ENCODE data around the gene MED12. TPM values are rescaled to one million over a fixed set of nuclear protein-coding genes. Genes with fewer than 3 reads are reported as not detected.

MED12 gene
- total RNA-seq, 2 donors from 2014 or later = 22.9 to 48.8 TPM

DNA sequence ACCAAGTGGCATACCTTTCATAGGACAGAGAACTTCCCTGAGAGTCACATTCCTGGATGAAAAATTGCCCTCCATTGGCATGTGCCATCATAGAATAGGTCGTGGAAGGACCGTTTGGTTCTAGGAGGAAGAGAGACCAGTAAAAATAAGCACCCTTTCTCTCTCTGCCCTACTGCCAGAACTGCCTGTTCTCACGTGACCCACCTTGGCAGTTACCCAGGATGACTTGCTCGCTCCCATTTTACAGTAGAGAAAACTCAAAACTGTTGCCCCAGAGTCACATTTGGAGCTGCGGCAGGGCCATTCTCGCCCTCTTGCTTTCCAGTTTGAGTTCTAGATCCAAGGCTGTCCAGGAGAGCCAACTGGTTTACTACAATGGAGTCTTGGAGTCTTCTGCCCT, 25.1 kb downstream of the MED12 start:
- no peaks in the 10 kb centered on the region for H3K36me3 ChIP-seq
- no peaks in the 10 kb centered on the region for H3K9me3 ChIP-seq
- H3K4me3 ChIP-seq = no peak overlapping the region
- H3K27me3 ChIP-seq (replicated peaks; ENCODE audit: insufficient read depth) = no peaks in the 10 kb centered on the region
- H3K4me1 ChIP-seq (ENCODE audit: control insufficient read depth in 1 of 2, low read depth in 2 of 2) = peaks cover 0 to 7% of the 10 kb centered on the region in 2 donors
- ATAC-seq (ENCODE audit: insufficient number of reproducible peaks, low FRiP score, low read depth) = no peak
- TF ChIP-seq, protein P1, sequence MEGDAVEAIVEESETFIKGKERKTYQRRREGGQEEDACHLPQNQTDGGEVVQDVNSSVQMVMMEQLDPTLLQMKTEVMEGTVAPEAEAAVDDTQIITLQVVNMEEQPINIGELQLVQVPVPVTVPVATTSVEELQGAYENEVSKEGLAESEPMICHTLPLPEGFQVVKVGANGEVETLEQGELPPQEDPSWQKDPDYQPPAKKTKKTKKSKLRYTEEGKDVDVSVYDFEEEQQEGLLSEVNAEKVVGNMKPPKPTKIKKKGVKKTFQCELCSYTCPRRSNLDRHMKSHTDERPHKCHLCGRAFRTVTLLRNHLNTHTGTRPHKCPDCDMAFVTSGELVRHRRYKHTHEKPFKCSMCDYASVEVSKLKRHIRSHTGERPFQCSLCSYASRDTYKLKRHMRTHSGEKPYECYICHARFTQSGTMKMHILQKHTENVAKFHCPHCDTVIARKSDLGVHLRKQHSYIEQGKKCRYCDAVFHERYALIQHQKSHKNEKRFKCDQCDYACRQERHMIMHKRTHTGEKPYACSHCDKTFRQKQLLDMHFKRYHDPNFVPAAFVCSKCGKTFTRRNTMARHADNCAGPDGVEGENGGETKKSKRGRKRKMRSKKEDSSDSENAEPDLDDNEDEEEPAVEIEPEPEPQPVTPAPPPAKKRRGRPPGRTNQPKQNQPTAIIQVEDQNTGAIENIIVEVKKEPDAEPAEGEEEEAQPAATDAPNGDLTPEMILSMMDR (IDR thresholded peaks at IDR 0.05) = no peak
- H3K27ac ChIP-seq = no peak overlapping the region
- DNase-seq (ENCODE audit: low spot score) = peak; percentile 9

DNA sequence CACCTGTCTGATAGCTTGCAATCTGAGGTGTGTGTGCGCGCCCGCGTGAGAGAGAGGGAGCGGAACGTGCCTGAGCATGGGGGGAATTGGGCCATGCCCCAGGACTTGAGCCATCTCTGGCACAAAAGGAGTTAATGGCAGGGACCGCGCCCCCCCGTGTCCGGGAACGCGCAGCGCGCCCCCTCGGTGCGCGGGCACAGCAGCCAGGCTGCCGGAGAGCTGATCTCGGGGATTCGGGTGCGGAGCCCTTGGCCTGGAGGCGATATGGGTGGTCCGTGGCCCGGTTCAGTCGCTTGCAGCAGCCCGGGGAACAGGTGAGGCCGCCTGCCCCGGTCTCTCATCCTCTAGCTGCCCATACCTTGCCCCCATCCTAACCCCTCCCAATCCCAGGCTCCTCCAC, 26.3 kb downstream of the MED12 start, which contains the start of gene NLGN3:
TSS of gene NLGN3 (plus strand) at position 191 of the 400 bp plus-strand sequence. CDS start 2,909 bp downstream, outside the sequence.
- H3K36me3 ChIP-seq = no peaks in the 10 kb centered on the region
- H3K9me3 ChIP-seq = no peaks in the 10 kb centered on the region
- no peaks in the 10 kb centered on the region for H3K27me3 ChIP-seq (replicated peaks; ENCODE audit: insufficient read depth)
- H3K4me1 ChIP-seq (ENCODE audit: control insufficient read depth in 1 of 2, low read depth in 2 of 2) = peaks cover 0 to 7% of the 10 kb centered on the region in 2 donors
- TF ChIP-seq, protein P1 (IDR thresholded peaks at IDR 0.05) = no peak
- DNase-seq (ENCODE audit: low spot score) (no peak), ATAC-seq (ENCODE audit: insufficient number of reproducible peaks, low FRiP score, low read depth) (no peak)
- H3K4me3 ChIP-seq = peak within 1 kb of the TSS; percentile 65
- no peak within 1 kb of the TSS for H3K27ac ChIP-seq

DNA sequence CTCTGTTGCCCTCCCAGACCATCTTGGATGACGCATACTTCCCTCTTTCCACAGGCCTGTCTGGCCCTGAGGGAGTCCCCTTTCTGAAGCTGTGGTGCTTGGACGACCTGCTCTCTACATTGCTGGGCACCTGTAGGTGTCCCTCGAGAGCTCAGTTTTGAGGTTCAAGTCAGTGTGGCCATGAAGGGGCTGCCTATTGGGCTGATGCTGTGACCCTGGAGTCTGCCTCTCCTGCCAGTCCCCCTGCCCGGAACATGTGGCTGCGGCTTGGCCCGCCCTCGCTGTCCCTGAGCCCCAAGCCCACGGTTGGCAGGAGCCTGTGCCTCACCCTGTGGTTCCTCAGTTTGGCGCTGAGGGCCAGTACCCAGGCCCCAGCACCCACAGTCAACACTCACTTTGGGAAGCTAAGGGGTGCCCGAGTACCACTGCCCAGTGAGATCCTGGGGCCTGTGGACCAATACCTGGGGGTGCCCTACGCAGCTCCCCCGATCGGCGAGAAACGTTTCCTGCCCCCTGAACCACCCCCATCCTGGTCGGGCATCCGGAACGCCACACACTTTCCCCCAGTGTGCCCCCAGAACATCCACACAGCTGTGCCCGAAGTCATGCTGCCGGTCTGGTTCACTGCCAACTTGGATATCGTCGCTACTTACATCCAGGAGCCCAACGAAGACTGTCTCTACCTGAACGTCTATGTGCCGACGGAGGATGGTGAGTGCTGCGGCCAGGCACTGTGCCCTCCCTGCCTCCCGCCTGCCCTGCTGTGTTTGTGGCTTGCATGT, 29.3 kb downstream of the MED12 start:
- Histone ChIP-seq H3K4me1 (ENCODE audit: control insufficient read depth in 1 of 2, low read depth in 2 of 2) (peaks cover 0 to 7% of the 10 kb centered on the region in 2 donors), H3K4me3 (no peak overlapping the region), H3K36me3 (no peaks in the 10 kb centered on the region), H3K27me3 (replicated peaks; ENCODE audit: insufficient read depth) (no peaks in the 10 kb centered on the region), H3K27ac (no peak overlapping the region), H3K9me3 (no peaks in the 10 kb centered on the region)
- ATAC-seq (ENCODE audit: insufficient number of reproducible peaks, low FRiP score, low read depth) = no peak
- TF ChIP-seq, protein P1 (IDR thresholded peaks at IDR 0.05) = no peak
- no peak for DNase-seq (ENCODE audit: low spot score)

DNA sequence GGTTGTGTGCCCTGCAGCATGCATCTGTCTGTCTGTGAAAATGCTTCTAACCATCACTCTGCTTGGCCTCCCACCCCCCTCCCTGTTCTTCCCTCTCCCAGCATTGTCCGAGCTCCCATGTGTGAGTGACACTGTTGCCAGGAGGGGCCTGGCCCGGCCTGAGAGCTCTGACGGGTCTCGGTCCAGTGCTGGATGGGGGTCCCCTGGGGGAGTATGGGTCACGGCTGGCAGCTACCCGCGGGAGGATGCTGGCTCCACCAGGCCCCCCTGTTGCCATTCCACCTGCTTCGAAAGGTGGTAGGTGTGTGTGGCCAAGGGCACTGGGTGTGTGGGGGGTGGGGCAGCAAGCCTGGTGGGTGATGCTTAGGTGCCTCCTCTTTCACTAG, 29.9 kb downstream of the MED12 start:
- ATAC-seq (ENCODE audit: insufficient number of reproducible peaks, low FRiP score, low read depth) = no peak
- TF ChIP-seq, protein P1 (IDR thresholded peaks at IDR 0.05) = no peak
- Histone ChIP-seq H3K36me3 (no peaks in the 10 kb centered on the region), H3K4me3 (no peak overlapping the region), H3K27ac (no peak overlapping the region), H3K9me3 (no peaks in the 10 kb centered on the region), H3K4me1 (ENCODE audit: control insufficient read depth in 1 of 2, low read depth in 2 of 2) (peaks cover 0 to 7% of the 10 kb centered on the region in 2 donors), H3K27me3 (replicated peaks; ENCODE audit: insufficient read depth) (no peaks in the 10 kb centered on the region)
- DNase-seq (ENCODE audit: low spot score) = no peak

DNA sequence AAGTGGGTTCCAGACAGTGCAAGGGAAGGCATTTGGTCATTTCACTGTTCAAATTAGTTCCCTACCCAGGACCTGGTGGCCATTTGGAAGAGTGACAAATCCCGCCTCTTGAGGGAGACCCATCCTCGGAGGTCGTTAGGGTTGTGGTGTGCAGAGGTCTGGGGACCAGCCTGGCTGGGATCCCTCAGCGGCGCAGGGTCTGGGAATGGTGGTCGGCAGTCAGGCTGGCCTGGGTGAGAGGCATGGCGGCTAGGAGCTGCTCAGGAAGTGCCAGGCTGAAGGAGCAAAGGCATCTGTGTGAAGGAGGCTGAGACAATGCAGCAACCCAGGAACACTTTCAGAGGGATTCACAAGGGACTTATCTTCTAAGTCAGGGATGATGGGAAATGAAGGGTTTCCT, 33.0 kb downstream of the MED12 start:
- Histone ChIP-seq H3K4me1 (ENCODE audit: control insufficient read depth in 1 of 2, low read depth in 2 of 2) (no peaks in the 10 kb centered on the region), H3K36me3 (no peaks in the 10 kb centered on the region), H3K9me3 (no peaks in the 10 kb centered on the region), H3K4me3 (no peak overlapping the region), H3K27ac (no peak overlapping the region), H3K27me3 (replicated peaks; ENCODE audit: insufficient read depth) (no peaks in the 10 kb centered on the region)
- ATAC-seq (ENCODE audit: insufficient number of reproducible peaks, low FRiP score, low read depth) (no peak), DNase-seq (ENCODE audit: low spot score) (no peak)
- TF ChIP-seq, protein P1 (IDR thresholded peaks at IDR 0.05) = no peak
